ENCODE results near the gene GPR137B. TPM values are rescaled to one million over a fixed set of nuclear protein-coding genes. Genes with fewer than 3 reads are reported as not detected.

Gene GPR137B
- total RNA-seq, 6 experiments from 2014 or later = 4.3 to 22.2 (median 7.6) TPM

DNA sequence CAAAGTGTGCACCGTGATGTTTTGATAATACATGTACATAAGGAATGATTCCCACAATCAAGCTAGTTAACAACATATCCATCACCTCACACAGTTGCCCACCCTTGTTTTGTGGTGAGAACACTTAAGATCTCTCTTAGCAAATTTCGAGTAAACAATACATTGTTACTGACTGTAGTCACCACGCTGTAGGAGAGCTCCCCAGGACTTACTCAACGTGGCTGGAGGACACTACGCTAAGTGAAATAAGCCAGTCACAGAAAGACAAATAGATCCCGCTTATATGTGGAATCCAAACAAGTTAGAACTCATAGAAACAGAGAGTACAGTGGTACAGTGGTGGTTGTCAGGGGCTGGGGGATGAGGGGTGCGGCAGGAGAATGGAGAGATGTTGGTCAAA is 24.8 kb downstream of the GPR137B start:
- WGBS (ENCODE audit: insufficient coverage, low coverage, low lambda C conversion rate, missing lambda C conversion rate) = 87% methylated on average over 7 of the region's 7 CpGs
- H3K36me3 ChIP-seq = no peaks in the 10 kb centered on the region

DNA sequence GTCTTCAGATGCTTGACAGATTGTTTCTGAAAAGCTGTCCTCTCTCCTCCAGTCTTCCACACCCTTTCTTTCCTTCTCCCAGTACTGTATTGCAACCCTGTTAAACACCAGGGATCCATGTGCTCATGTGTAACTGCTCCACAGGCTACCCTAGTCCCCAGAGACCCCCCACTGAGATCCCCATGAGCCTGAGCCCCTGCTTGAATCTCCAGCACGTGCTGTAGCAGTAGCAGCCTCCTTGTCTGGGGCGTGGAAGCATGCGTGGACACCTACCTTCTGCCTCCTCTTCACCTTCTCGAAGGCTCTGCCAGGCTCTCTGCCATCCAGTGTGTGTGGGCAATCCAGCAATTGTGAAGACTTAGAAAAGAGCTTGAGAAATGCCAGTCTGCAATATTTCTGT is 25.2 kb downstream of the GPR137B start:
- WGBS (ENCODE audit: insufficient coverage, low coverage, low lambda C conversion rate, missing lambda C conversion rate) = 95% methylated on average over 4 of the region's 4 CpGs
- Histone ChIP-seq H3K27me3 (no peaks in the 10 kb centered on the region), H3K4me1 (peaks cover 0 to 13% (median 0%) of the 10 kb centered on the region in 4 donors), H3K36me3 (no peaks in the 10 kb centered on the region), H3K9me3 (no peaks in the 10 kb centered on the region), H3K4me3 (no peak overlapping the region), H3K27ac (no peak overlapping the region)
- no peak for ATAC-seq
- intact Hi-C loops (cut with DNase I) = no loop called here
- no peak for TF ChIP-seq CTCF (IDR thresholded peaks at IDR 0.05)
- no peak for TF ChIP-seq POLR2A (IDR thresholded peaks at IDR 0.05)
- no peak for DNase-seq

More for the DNA sequence above, 24.8 kb downstream of the GPR137B start:
- H3K9me3 ChIP-seq = no peaks in the 10 kb centered on the region
- ATAC-seq (no peak), DNase-seq (no peak)
- no peak for TF ChIP-seq POLR2A (IDR thresholded peaks at IDR 0.05)
- no peak for TF ChIP-seq CTCF (IDR thresholded peaks at IDR 0.05)
- H3K27ac ChIP-seq = no peak overlapping the region
- peaks cover 0 to 13% (median 0%) of the 10 kb centered on the region in 4 donors for H3K4me1 ChIP-seq
- intact Hi-C loops (cut with DNase I) = no loop called here
- no peaks in the 10 kb centered on the region for H3K27me3 ChIP-seq
- no peak overlapping the region for H3K4me3 ChIP-seq

GRCh38 chr1:236168716-236169429 is 26.5 kb downstream of the GPR137B start:
- intact Hi-C loops (cut with DNase I) = no loop called here
- WGBS (ENCODE audit: insufficient coverage, low coverage, low lambda C conversion rate, missing lambda C conversion rate) = 32% methylated on average over 6 of the region's 10 CpGs
- ATAC-seq (peak; percentile 69 to 88 (median 78)), DNase-seq (peak in 1 of 3 donors; percentile 89)
- peaks cover 0 to 4% (median 0%) of the 10 kb centered on the region in 4 donors for H3K4me1 ChIP-seq
- TF ChIP-seq CTCF (IDR thresholded peaks at IDR 0.05) (peak in 1 of 4 donors; percentile 21), POLR2A (IDR thresholded peaks at IDR 0.05) (no peak)
- no peaks in the 10 kb centered on the region for H3K27me3 ChIP-seq
- no peak overlapping the region for H3K4me3 ChIP-seq
- H3K27ac ChIP-seq = peak overlapping the region in 1 of 3 donors; percentile 39
- no peaks in the 10 kb centered on the region for H3K36me3 ChIP-seq
- no peaks in the 10 kb centered on the region for H3K9me3 ChIP-seq

DNA sequence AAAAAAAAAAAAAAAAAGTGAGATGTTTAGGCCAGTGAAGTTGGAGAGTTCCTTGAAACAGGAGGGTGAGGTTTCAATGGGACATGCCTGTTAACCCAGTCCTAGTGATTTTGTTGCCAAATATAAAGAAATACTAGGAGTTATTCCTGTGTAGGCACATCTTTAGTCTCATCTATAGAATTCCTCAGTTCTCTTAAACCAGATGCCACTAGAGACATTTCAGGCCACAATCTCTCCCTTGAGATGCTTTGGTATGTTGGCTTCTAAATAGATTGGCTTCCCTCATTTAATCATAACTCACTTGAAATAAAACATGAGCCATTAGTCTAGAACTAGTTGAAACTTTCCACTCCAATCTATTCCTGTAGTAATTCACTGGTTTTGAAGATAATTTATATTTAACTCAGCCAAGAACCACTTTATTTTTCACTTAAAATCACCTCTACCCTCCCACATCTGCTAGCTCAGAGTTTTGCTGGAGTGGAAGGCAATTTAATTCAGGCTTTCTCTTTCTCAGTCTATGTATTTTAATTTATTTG is 29.8 kb downstream of the GPR137B start:
- no peak overlapping the region for H3K27ac ChIP-seq
- H3K4me3 ChIP-seq = no peak overlapping the region
- no peaks in the 10 kb centered on the region for H3K4me1 ChIP-seq
- no peaks in the 10 kb centered on the region for H3K27me3 ChIP-seq
- intact Hi-C loops (cut with DNase I) = no loop called here
- no peaks in the 10 kb centered on the region for H3K9me3 ChIP-seq
- TF ChIP-seq POLR2A (IDR thresholded peaks at IDR 0.05) = no peak
- no peak for TF ChIP-seq CTCF (IDR thresholded peaks at IDR 0.05)
- no peak for ATAC-seq
- H3K36me3 ChIP-seq = no peaks in the 10 kb centered on the region
- no peak for DNase-seq

Data from right lobe of liver (tissue), 6 donors.